Fibroblast of skin of left biceps (primary cell): ENCODE measurements around the gene SDR39U1.

ENCODE experiments used
- DNase-seq, 2 experiments: peaks; one replicate each; pipeline ENCODE4 v3.0.0-alpha.2; 2013; ENCODE audit warnings: low read depth in 2 of 2

SDR39U1 gene

GRCh38 chr14:24429395-24430142, 13.0 kb downstream of the SDR39U1 start, which contains the start of the genes CBLN3 and KHNYN:
TSS of gene CBLN3 (minus strand) at chr14:24429668. CDS start at chr14:24429054, 614 bp downstream.
TSS of gene KHNYN (plus strand) at chr14:24429954. CDS start at chr14:24430731, 777 bp downstream.
- peak; percentile 82 to 83 for DNase-seq

- DNase-seq = no peak
Measured at GRCh38 chr14:24428628-24429394, 13.8 kb downstream of the SDR39U1 start.

DNA sequence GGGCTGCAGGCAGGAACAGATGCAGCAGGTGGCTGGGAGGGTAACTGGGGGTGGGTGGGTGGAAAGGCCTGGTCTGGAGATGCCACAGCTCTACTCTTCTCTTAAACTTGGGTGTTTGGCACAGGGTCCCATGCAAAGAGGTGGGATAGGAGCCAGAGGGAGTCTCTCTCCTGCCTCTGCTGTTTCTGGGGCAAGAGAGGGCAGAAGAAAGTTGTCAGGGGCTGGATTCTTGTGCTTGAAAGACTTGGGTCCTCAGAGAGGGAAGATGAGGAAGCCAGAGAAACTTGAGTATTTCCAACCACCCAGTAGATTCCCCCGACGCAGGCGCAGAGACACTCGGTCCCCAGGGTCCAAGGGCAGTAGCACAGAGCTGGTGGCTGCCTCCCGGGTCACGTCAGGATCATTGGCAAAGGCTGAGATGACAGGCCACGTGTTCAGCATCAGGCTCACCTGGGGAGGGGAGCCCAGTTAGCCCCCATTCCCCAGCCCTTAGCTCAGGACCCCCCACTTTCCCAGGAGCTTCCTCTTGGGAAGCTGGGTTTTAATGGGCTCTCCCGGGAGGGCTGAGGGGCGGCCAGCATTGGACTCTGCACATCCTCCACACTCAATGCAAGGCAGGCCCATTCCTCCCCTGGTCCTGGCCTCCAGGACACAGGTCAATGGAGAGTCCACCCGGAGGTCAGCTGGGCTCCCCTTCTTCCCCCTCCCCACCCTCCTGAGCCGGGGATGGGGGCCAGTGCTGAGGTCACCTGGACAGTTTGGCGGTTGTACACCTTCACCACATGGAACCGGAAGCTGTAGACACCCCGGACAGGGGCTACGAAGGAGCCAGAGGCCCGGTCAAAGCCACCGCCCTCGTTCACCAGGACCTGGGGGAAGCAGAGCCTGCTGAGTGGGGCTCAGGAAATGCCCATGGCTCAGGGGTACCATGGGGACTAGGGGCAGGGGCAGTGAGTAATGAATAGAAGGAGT, 14.8 kb downstream of the SDR39U1 start:
- DNase-seq = no peak

- DNase-seq = no peak
Measured at GRCh38 chr14:24426912-24427536, 15.6 kb downstream of the SDR39U1 start.

DNA sequence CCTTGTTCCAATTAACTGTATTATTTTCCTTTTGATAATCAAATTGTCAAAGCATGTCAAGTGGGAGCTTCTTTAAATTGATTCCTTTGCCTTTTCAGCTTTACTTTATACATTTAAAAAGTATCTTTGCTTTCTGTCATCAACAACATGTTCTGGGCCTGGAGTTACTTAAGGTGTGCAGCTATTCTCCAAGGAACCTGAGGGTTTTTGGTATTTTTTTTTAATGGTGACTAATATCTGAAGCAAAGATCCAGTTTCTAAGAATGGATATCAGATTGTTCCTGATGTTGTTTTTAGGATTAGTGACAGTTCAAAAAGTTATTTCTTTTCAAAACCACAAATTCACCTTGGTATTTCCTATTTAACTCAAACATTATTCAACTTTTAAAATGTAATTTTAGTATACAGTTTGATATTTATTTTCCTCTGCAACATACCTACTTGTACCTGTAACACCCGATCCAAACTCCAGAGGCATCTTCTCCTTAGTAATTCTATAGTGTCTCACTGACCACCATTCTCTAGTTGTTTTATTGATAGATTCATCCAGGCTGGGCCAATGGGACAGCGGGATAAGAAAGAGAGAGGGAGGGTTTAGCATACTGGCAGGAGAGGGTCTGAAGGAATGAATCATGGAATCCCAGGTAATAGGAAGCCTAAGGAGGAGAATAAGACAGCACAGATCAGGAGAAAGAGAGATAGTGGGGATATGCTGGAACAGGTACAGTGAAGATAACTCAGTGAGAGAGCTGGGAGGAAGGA, 16.2 kb downstream of the SDR39U1 start:
- no peak for DNase-seq

DNA sequence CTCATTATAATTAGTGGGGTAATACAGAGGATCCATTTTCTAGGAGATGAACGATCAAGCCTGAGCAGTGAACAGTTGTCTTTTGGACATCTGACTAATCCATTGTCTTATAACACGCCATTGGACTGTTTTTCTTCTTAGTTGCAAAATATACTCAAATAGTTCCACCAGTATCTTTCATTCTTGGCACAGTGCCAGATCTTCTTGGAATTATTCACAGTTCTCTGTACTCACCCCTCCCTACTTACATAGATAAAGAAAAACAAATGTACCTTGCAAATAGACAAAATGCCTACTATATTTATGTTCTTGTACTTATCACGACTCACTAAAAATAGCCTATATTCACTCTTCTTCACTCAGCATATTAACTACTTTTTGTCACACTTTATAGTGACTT, 16.9 kb downstream of the SDR39U1 start:
- peak; percentile 53 to 54 for DNase-seq

GRCh38 chr14:24422694-24423601, 19.6 kb downstream of the SDR39U1 start:
- DNase-seq = no peak

DNA sequence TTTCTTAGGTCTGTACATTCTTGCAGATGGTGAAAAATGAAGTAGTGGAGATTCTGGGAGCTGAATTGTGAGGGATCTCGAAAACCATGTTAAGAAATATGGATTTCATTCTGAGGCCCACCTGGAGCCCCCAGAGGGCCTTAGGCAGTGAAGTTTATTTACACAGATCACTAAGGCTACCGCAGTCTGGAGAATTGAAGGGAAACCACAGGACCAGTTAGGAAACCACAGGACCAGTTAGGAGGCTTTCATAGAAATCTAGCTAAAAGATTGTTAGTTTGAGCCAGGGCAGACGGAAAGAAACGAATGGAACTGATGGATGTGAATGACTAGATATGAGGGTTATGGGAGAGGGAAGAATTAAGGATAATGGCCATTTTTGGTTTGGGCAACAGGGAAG, 20.3 kb downstream of the SDR39U1 start:
- DNase-seq = no peak

DNA sequence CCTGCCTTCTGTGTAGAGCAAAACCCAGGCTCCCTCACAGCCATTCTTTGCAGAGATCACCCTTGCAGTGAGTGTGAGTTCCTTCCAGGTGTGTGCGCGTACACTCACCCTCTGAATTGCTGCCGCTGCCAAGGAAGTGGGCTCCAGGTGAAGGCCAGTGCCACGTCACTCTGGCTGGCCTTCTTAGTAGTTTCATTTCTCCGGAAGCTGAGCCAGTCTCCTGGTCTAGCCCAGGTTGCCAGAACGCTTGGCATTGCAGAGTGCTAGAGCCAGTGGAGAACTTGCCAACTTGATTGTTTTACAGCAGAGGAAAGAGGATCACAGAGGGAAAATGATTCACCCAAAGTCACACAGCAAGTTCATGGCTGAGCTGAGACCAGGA, 24.1 kb downstream of the SDR39U1 start:
- DNase-seq = no peak

DNA sequence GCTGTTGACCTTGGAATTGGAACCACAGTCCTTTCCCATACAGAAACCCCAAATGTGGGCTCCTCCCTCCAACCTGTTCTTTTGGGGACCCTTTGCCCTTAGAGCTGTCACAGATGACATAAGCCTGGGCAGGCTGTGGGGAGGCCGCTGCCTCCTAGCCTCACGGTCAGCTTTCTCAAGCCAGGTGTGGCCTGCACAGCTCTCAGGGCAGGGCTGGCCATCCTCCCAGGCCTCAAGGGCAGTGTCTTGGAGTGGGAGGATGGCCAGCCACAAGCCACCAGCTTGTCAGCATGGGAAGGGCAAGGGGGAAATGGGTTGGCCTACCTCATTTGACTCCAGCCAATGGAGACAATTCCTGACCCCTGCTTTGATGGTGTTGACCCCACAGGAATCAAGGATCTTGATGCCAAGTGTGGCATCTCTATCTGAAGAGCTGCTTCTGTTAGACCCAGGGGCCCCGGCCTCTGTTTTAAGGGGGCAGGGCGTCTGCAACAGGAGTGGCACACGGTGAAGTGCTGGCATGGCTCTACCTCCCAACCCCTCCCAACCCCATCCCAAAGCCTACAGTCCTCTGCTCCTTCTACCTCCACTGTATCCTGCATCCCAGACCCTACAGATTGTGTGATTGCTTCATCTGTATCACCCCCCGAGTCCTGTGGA, 24.6 kb downstream of the SDR39U1 start:
- DNase-seq = no peak

DNA sequence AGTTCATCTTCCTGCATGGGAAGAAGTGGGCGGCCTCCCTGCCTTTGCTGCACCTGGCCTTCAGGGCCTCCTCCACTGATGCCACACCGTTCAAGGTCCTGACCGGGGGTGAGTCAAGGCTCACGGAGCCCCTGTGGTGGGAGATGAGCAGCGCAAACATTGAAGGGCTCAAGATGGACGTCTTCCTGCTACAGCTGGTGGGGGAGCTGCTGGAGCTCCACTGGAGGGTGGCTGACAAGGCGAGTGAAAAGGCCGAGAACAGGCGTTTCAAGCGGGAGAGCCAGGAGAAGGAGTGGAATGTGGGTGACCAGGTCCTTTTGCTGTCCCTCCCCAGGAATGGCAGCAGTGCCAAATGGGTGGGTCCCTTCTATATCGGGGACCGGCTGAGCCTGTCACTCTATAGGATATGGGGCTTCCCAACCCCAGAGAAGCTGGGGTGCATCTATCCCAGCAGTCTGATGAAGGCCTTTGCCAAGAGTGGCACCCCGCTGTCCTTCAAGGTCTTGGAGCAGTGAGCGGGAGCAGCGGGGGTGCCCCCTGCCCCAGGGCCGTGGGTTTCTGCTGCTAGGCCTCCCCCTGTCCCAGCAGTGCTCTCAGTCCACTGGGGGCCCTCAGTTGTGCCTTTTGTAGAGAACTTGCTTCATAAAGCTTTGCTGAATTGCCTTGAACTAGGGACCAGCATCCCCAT, 25.5 kb downstream of the SDR39U1 start:
- DNase-seq = no peak

DNA sequence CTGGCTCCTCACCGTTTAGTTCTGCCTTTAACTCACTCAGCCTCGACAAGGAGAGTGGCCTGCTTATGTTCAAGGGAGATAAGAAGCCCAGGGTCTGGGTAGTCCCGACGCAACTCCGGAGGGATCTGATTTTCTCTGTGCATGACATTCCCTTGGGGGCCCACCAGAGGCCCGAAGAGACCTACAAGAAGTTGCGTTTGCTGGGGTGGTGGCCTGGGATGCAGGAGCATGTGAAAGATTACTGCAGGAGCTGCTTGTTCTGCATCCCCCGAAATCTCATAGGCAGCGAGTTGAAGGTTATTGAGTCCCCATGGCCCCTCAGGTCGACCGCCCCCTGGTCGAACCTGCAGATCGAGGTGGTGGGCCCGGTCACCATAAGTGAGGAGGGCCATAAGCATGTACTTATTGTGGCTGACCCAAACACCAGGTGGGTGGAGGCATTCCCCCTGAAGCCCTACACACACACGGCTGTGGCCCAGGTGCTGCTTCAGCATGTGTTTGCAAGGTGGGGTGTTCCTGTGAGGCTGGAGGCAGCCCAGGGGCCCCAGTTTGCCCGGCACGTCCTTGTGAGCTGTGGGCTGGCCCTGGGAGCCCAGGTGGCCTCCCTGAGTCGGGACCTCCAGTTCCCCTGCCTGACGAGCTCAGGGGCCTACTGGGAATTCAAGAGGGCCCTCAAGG, 26.2 kb downstream of the SDR39U1 start:
- DNase-seq = no peak

DNA sequence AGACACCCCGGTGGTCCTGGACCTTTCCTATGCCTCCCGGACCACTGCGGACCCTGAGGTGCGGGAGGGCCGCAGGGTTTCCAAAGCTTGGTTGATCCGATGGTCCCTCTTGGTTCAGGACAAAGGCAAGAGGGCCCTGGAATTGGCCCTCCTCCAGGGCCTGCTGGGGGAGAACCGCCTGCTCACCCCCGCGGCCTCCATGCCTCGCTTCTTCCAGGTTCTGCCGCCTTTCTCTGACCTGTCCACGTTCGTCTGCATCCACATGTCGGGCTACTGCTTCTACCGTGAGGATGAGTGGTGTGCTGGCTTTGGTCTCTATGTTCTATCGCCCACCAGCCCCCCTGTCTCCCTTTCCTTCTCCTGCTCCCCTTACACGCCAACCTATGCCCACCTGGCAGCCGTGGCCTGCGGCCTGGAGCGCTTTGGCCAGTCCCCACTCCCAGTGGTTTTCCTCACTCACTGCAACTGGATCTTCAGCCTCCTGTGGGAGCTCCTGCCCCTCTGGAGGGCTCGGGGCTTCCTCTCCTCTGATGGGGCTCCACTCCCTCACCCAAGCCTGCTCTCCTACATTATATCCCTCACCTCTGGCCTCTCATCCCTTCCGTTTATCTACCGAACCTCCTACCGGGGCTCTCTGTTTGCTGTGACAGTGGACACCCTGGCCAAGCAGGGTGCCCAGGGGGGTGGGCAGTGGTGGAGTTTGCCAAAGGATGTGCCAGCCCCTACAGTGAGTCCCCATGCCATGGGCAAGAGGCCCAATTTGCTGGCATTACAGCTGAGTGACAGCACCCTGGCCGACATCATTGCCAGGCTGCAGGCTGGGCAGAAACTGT, 26.9 kb downstream of the SDR39U1 start:
- DNase-seq = no peak

- no peak for DNase-seq
Measured at GRCh38 chr14:24414732-24415420, 27.7 kb downstream of the SDR39U1 start.

DNA sequence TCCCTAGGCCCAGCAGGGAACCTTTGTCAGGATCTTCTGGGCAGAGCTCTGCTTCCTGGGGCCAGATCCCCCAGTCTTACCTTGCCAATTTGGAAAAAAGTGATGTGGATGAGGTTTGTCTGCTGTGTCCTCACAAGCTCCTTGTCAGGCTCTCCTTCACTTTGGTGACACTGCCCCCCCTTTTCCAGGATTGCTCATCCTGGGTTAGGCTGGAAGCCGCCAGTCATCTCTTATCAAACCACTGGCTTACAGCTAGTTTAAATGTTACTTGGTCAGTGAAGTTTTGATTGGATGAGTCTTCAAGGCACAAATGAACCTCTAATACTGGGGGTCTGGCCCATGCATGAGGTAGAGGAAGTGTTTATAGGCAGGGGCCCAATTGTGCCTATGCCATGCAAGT, 28.5 kb downstream of the SDR39U1 start:
- no peak for DNase-seq
